22Rv1 (cell line): ENCODE results near the gene PRSS12.

Experiments used
- H3K27ac ChIP-seq: fragments of 450-650 bp; 2 replicates; pipeline ENCODE4 v1.5.1; 2017
- CTCF ChIP-seq: fragments of 450-650 bp; IDR thresholded peaks from 2 replicates; pipeline ENCODE4 v1.5.1; 2017; ENCODE audit warnings: mild to moderate bottlenecking
- ZFX ChIP-seq: fragments of 450-650 bp; IDR thresholded peaks from 2 replicates; pipeline ENCODE4 v1.6.1; 2017; ENCODE audit warnings: antibody characterized with exemption, borderline replicate concordance

Gene PRSS12

GRCh38 chr4:118282692-118283091 is 70.1 kb downstream of the PRSS12 start:
- peak overlapping the region; percentile 96 for H3K27ac ChIP-seq
- no peak for TF ChIP-seq ZFX

DNA sequence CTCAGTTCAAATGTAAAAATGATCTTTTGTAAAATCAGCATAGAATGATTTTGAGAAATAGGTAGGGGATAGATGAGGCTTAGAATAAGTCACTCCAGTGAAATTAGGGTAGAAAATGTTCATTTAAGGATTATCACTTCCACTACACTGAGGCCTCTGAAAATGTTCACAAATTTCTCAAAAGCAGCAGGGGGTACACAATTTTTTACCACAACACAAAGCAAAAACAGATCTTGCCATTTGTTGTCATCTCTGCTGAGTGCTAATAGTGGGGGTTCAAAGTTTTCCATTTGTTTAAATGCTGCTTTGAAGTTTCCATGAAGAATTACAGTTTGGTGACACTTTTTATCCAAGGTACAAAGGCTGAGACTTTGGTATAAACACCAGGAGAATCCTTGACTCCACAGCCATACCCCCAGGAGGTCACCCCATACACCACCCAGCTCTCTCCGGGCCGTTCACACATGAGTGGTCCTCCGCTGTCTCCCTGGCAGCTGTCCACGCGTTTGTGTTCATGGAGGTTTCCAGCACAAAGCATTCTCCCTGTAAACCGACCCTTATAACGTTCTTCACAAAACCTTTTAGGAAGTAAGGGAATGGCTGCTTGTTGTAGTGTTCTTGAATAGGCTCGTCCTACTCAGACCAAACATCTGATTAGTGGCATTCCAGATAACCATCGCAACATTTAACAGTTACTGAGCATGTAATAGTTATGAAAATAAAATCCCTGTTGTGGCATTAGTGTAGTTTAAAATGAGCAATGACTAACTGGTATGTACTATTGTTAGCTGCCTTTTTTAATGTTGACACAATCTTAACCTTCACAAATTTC is 71.0 kb downstream of the PRSS12 start:
- H3K27ac ChIP-seq = peak overlapping the region; percentile 96
- TF ChIP-seq CTCF = no peak
- no peak for TF ChIP-seq ZFX

- H3K27ac ChIP-seq = peak overlapping the region; percentile 96
- TF ChIP-seq CTCF = peak; percentile 77
- TF ChIP-seq ZFX = no peak
These were observed 72.1 kb downstream of the PRSS12 start for GRCh38 chr4:118280501-118281218.

GRCh38 chr4:118279920-118280432 is 72.8 kb downstream of the PRSS12 start:
- no peak for TF ChIP-seq CTCF
- TF ChIP-seq ZFX = no peak
- peak overlapping the region; percentile 96 for H3K27ac ChIP-seq

DNA sequence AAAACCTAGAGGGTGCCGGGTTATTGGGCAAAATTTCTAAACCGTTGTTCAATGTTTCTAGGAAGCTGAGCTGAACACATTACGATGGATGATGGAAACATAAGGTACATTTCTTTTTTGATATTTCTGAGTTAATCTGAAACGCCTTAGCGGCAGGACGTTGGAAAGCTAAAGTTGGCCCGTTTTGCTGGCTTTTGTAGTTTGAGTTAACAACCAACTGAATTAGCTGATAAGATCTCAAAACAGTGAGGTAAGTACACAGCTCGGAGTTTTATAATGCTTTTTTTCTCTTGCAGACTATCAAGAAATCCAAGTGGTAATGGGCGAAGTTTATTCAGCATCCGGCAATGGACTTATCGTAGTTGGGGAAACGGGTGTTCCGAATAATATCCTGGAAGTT is 73.5 kb downstream of the PRSS12 start:
- TF ChIP-seq ZFX (no peak), CTCF (no peak)

DNA sequence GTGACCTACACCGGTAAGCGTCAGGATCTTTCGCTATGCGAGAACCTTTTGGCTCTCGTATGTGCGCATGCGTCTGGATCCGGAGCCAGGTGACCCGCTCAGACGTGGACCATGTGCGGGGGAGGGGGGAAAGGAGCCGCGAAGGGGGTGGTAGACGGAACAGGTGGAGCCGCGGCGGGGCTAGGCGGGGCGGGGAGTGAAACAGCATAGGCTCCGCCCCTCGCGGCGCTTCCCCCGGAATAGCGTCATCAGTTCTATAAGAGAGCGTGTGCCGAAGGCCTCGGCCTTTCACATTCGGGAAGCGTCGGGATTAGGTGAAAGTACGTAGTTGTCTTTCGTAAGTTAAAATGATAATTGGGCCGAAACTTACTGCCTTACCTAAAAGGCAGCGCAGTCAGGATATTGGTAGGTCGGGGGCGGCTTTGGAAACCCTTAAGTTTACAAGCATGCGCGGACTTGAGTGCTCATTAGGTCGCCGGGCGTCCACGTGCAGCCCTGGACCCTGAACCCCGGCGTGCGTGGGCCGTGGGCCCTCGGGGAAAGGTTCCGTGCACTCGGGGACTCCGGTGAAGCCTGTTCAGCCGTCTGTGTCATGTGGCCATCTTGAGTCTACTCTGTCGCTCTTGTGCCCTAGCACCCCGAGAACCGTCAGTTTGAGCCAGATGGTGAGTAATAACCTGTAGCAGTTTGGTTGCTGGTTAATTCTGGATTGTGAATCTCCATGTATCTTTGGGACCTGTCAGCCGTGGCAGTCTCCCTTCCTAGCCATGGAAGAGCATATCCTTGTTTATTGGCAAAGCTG is 74.1 kb downstream of the PRSS12 start:
- TF ChIP-seq ZFX (peak; percentile 29; the same call in 1 of the 2 replicates), CTCF (no peak)
- peak overlapping the region; percentile 96 for H3K27ac ChIP-seq

More for the DNA sequence above, 73.5 kb downstream of the PRSS12 start:
- H3K27ac ChIP-seq = peak overlapping the region; percentile 96

DNA sequence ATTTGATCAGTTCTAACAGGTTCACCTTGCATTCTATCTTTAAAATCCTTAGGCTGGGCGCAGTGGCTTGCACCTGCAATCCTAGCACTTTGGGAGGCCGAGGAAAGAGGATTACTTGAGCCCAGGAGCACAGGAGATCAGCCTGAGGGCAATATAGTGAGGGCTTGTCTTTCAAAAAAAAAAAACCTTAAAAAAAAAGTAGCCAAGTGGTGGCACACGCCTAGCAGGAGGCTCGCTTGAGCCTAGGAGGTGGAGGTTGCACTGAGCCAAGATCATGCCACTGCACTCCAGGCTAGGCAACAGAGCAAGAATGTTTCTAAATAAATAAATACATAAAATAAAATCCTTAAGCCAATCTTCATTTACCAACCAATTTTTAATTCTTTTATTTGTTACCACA is 75.6 kb downstream of the PRSS12 start:
- peak overlapping the region; percentile 96 for H3K27ac ChIP-seq
- TF ChIP-seq CTCF (no peak), ZFX (no peak)
